Spleen (tissue), 7 donors: ENCODE data around the gene U2AF1L4.

Source experiments
- CTCF ChIP-seq, 11 experiments: fragments of 200-600 bp in 7 of 11; fragments of 450-650 bp in 4 of 11; sonication (generic) in 4 of 11; IDR thresholded peaks in 8 of 11; conservative IDR thresholded peaks in 3 of 11; 1 replicate in 7 of 11; 2 replicates in 4 of 11; pipeline versions ENCODE4 v1.4.0 to v1.8.0; 2016 to 2021; ENCODE audit warnings: antibody characterized with exemption in 11 of 11, inconsistent platforms in 4 of 11, mild to moderate bottlenecking in 1 of 11
- POLR2A ChIP-seq, 3 donors: fragments of 450-650 bp; IDR thresholded peaks; one replicate each; pipeline ENCODE4 v1.5.1; 2017; ENCODE audit warnings: antibody characterized with exemption in 3 of 3, mild to moderate bottlenecking in 1 of 3
- POLR2AphosphoS5 ChIP-seq, 3 donors: sonication (generic); formaldehyde crosslinking; IDR thresholded peaks; one replicate each; pipeline ENCODE4 v1.5.1; 2017; ENCODE audit warnings: antibody characterized with exemption in 3 of 3
- donor health status: DM: no; HTN: no; CAD: no; lungs with moderate emphysema.
- donor health status: DM: no; HTN: no; CAD: no.
- donor health status: DM: no; HTN: no; CAD: no.

- TF ChIP-seq CTCF (IDR thresholded peaks at IDR 0.05 in 8 of 11, conservative IDR thresholded peaks at IDR 0.05 in 3 of 11) = no peak
- no peak for TF ChIP-seq POLR2A (IDR thresholded peaks at IDR 0.05)
- TF ChIP-seq POLR2AphosphoS5 (IDR thresholded peaks at IDR 0.05) = no peak
Observed at GRCh38 chr19:35715355-35715809, 29.8 kb downstream of the U2AF1L4 start.
